DOHH2 (cell line): ENCODE data around the gene MAML2.

Experiments
- CTCF ChIP-seq: fragments of 200-600 bp; sonication (generic); IDR thresholded peaks from one replicate; pipeline ENCODE4 v1.5.1; 2014; ENCODE audit warnings: antibody characterized with exemption, mild to moderate bottlenecking, low read depth, low read length; ENCODE audit not compliant: poor library complexity, severe bottlenecking
- EZH2phosphoT487 ChIP-seq: fragments of 200-600 bp; sonication (generic); IDR thresholded peaks from 2 replicates; pipeline ENCODE4 v1.6.1; 2017; ENCODE audit warnings: borderline replicate concordance, mild to moderate bottlenecking, antibody characterized with exemption, low read length, moderate library complexity, mixed read lengths

- TF ChIP-seq CTCF (no peak), EZH2phosphoT487 (no peak)
Measured at GRCh38 chr11:95964281-95964680, 378.7 kb downstream of the MAML2 start.
